Thoracic aorta (tissue), 2 donors: Measurements from ENCODE around the gene SPA17. TPM values are rescaled to one million over a fixed set of nuclear protein-coding genes. Genes with fewer than 3 reads are reported as not detected.

ENCODE experiments used
- ATAC-seq: fragments of 150-250 bp; one replicate; pipeline ENCODE4 v1.8.0; 2017; ENCODE audit warnings: low read depth; ENCODE audit not compliant: insufficient number of reproducible peaks, low FRiP score
- DNase-seq: peaks from one replicate; pipeline ENCODE4 v3.0.0-alpha.2; 2020; ENCODE audit warnings: low spot score
- H3K27ac ChIP-seq, 2 donors: fragments of 200-600 bp; sonication (generic); 1 replicate in 1 of 2; 2 replicates in 1 of 2; pipeline ENCODE4 v1.5.1; 2016; ENCODE audit warnings: mild to moderate bottlenecking in 2 of 2, moderate library complexity in 2 of 2
- H3K27me3 ChIP-seq: fragments of 200-600 bp; sonication (generic); replicated peaks from 2 replicates; pipeline ENCODE4 v1.6.0; 2016; ENCODE audit warnings: mild to moderate bottlenecking; ENCODE audit not compliant: insufficient read depth
- H3K36me3 ChIP-seq: fragments of 200-600 bp; sonication (generic); one replicate; pipeline ENCODE4 v1.5.1; 2016
- H3K4me1 ChIP-seq, 2 donors: fragments of 200-600 bp; sonication (generic); 1 replicate in 1 of 2; 2 replicates in 1 of 2; pipeline versions ENCODE4 v1.5.1 to v1.6.0; 2016; ENCODE audit warnings: low read depth in 2 of 2, mild to moderate bottlenecking in 1 of 2; ENCODE audit not compliant: control insufficient read depth in 1 of 2
- H3K4me3 ChIP-seq: fragments of 200-600 bp; sonication (generic); 2 replicates; pipeline ENCODE4 v1.5.1; 2016; ENCODE audit warnings: mild to moderate bottlenecking
- H3K9me3 ChIP-seq: fragments of 200-600 bp; sonication (generic); 2 replicates; pipeline ENCODE4 v1.5.1; 2016
- total RNA-seq, 2 donors: library from RNA; depleted of rRNA; stranded (reverse); fragments of >200 nt; gene quantifications; one replicate each; pipeline versions ENCODE4 v1.1.0 to v1.2.3, GENCODE V29; 2016
- TF ChIP-seq, protein P1 (sequence below): fragments of 200-600 bp; sonication (generic); IDR thresholded peaks from one replicate; pipeline ENCODE4 v1.5.1; 2019; ENCODE audit warnings: antibody characterized with exemption

Gene SPA17
- total RNA-seq, 2 donors from 2014 or later, result 3.9 to 6.4 TPM

DNA sequence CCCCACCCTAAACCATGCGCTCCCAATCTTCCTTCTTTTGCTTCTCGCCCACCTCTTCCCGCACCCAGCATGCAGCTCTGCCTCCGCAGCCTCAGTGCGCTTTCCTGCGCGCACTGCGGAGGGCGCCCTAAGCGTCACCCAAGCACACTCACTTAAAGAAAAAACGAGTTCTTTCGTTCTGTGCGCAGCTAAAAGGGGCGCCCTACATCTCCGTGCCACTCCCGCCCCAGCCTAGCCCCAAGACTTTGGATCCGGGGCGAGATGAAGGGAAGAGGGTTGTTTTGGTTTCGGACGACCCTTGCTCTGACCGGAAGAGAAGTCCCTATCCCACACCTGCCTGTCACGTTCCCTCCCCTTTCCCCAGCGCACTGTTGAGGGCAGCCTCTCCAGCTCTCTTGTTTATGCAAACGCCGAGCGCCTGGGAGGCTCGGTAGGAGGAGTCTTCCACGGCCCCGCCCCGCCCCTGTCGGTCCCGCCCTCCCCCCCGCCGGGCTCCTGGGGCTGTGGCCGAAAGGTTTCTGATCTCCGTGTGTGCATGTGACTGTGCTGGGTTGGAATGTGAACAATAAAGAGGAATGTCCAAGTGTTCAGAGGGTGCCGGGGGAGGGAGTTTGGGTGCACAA is 73.0 kb downstream of the SPA17 start:
- Histone ChIP-seq H3K4me1 (peaks cover 0 to 14% of the 10 kb centered on the region in 2 donors), H3K27ac (no peak overlapping the region), H3K9me3 (no peaks in the 10 kb centered on the region), H3K36me3 (no peaks in the 10 kb centered on the region), H3K4me3 (peak overlapping the region; percentile 60), H3K27me3 (no peaks in the 10 kb centered on the region)
- TF ChIP-seq, protein P1, sequence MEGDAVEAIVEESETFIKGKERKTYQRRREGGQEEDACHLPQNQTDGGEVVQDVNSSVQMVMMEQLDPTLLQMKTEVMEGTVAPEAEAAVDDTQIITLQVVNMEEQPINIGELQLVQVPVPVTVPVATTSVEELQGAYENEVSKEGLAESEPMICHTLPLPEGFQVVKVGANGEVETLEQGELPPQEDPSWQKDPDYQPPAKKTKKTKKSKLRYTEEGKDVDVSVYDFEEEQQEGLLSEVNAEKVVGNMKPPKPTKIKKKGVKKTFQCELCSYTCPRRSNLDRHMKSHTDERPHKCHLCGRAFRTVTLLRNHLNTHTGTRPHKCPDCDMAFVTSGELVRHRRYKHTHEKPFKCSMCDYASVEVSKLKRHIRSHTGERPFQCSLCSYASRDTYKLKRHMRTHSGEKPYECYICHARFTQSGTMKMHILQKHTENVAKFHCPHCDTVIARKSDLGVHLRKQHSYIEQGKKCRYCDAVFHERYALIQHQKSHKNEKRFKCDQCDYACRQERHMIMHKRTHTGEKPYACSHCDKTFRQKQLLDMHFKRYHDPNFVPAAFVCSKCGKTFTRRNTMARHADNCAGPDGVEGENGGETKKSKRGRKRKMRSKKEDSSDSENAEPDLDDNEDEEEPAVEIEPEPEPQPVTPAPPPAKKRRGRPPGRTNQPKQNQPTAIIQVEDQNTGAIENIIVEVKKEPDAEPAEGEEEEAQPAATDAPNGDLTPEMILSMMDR, result no peak
- no peak for ATAC-seq
- DNase-seq, result no peak

Other genes starting within 250 kb of the SPA17 start
- not detected for gene OR8B4, start 249.0 kb upstream of the SPA17 start, total RNA-seq
- gene OR8B8, start 228.2 kb upstream of the SPA17 start, total RNA-seq, result not detected
- not detected for gene OR8B12, start 130.2 kb upstream of the SPA17 start, total RNA-seq
- gene OR8A1, start 103.9 kb upstream of the SPA17 start, total RNA-seq, result under 1 TPM in 1 of 2 donors, not detected in 1; 0.81 TPM
- not detected for gene PANX3, start 62.5 kb upstream of the SPA17 start, total RNA-seq
- gene TBRG1, start 51.0 kb upstream of the SPA17 start, total RNA-seq, result 10 to 100 TPM; 30.3 to 57.8 TPM
- 10 to 100 TPM in 1 of 2 donors, 1 to 10 TPM in 1; 9.7 to 20.0 TPM for gene SIAE, start 165 bp upstream of the SPA17 start, total RNA-seq
- gene NRGN, start 66.0 kb downstream of the SPA17 start, total RNA-seq, result 10 to 100 TPM in 1 of 2 donors, 1 to 10 TPM in 1; 7.3 to 17.5 TPM
- gene VSIG2, start 78.4 kb downstream of the SPA17 start, total RNA-seq, result 1 to 10 TPM; 1.2 to 2.7 TPM
- 100 to 1,000 TPM in 1 of 2 donors, 10 to 100 TPM in 1; 54.2 to 116 TPM for gene ESAM, start 88.4 kb downstream of the SPA17 start, total RNA-seq
- gene MSANTD2, start 126.5 kb downstream of the SPA17 start, total RNA-seq, result 10 to 100 TPM; 16.4 to 29.4 TPM
- 10 to 100 TPM in 1 of 2 donors, 1 to 10 TPM in 1; 5.5 to 13.7 TPM for gene ROBO3, start 191.5 kb downstream of the SPA17 start, total RNA-seq
- gene ROBO4, start 224.0 kb downstream of the SPA17 start, total RNA-seq, result 10 to 100 TPM in 1 of 2 donors, 1 to 10 TPM in 1; 8.5 to 18.8 TPM
- under 1 TPM in 1 of 2 donors, not detected in 1; 0.41 TPM for gene HEPN1, start 245.3 kb downstream of the SPA17 start, total RNA-seq